HEK293 (cell line): Measurements from ENCODE around the gene EXOSC7.
A peak's percentile ranks its signal among the peaks of the same experiment; 100 is the strongest.

Experiments
- CTCF ChIA-PET: fragments of 350-600 bp; formaldehyde crosslinking; extraction: SDS; loops from one replicate; lab custom pipeline; 2021; ENCODE audit warnings: antibody characterized with exemption; lab: Yijun Ruan, JAX
- POLR2A ChIA-PET: fragments of 300-600 bp; formaldehyde crosslinking; extraction: SDS; loops from one replicate; lab custom pipeline; 2020; ENCODE audit warnings: antibody characterized with exemption, inconsistent platforms; lab: Yijun Ruan, JAX
- H3K27ac ChIP-seq: fragments of 200-500 bp; sonication (Bioruptor generic); 2 replicates; pipeline ENCODE4 v1.5.1; 2014; ENCODE audit warnings: low read depth, low read length, control low read depth, inconsistent platforms; ENCODE audit errors: extremely low read depth
- H3K36me3 ChIP-seq, 2 experiments: fragments of 200-500 bp in 1 of 2; sonication (Bioruptor generic) in 1 of 2; 1 replicate in 1 of 2; 2 replicates in 1 of 2; pipeline ENCODE4 v1.5.1; 2014 to 2017; ENCODE audit warnings: inconsistent platforms in 2 of 2, low read length in 2 of 2; ENCODE audit not compliant: control insufficient read depth in 2 of 2, insufficient read depth in 1 of 2
- H3K4me1 ChIP-seq: fragments of 200-500 bp; sonication (Bioruptor generic); 2 replicates; pipeline ENCODE4 v1.5.1; 2014; ENCODE audit warnings: mild to moderate bottlenecking, low read length, inconsistent platforms; ENCODE audit not compliant: control insufficient read depth, insufficient read depth
- H3K4me3 ChIP-seq: 2 replicates; pipeline ENCODE4 v1.5.1; 2011; ENCODE audit warnings: low read depth, mild to moderate bottlenecking, control low read depth, low read length, moderate library complexity
- H3K9me3 ChIP-seq: fragments of 200-500 bp; sonication (Bioruptor generic); 2 replicates; pipeline ENCODE4 v1.5.1; 2014; ENCODE audit warnings: low read depth, low read length, inconsistent platforms; ENCODE audit not compliant: control insufficient read depth, insufficient read depth
- MZF1 ChIP-seq: fragments of 450-650 bp; formaldehyde crosslinking; IDR thresholded peaks from 2 replicates; pipeline ENCODE4 v1.5.1; 2017; ENCODE audit warnings: missing biosample characterization, missing genetic modification characterization, borderline replicate concordance
- SCRT1 ChIP-seq: fragments of 450-650 bp; formaldehyde crosslinking; IDR thresholded peaks from 2 replicates; pipeline ENCODE4 v1.5.1; 2016; ENCODE audit warnings: missing biosample characterization, missing genetic modification characterization, borderline replicate concordance
- SETDB1 ChIP-seq: IDR thresholded peaks from one replicate; pipeline ENCODE4 v1.6.1; 2017; ENCODE audit warnings: mild to moderate bottlenecking, low read length, moderate library complexity, mixed read lengths; ENCODE audit not compliant: insufficient read length
- SP2 ChIP-seq: fragments of 450-650 bp; formaldehyde crosslinking; IDR thresholded peaks from 2 replicates; pipeline ENCODE4 v1.5.1; 2016; ENCODE audit warnings: missing biosample characterization, missing genetic modification characterization
- TCF7L2 ChIP-seq: IDR thresholded peaks from 2 replicates; pipeline ENCODE4 v1.6.1; 2011; ENCODE audit warnings: low read depth, mild to moderate bottlenecking, inconsistent platforms, low read length, moderate library complexity, borderline replicate concordance
- ZBTB1 ChIP-seq: fragments of 450-650 bp; formaldehyde crosslinking; IDR thresholded peaks from 2 replicates; pipeline ENCODE4 v1.5.1; 2016; ENCODE audit warnings: missing biosample characterization, missing genetic modification characterization
- ZFHX2 ChIP-seq: fragments of 450-650 bp; formaldehyde crosslinking; conservative IDR thresholded peaks from 2 replicates; pipeline ENCODE4 v1.5.1; 2016; ENCODE audit warnings: missing biosample characterization, missing genetic modification characterization
- ZNF24 ChIP-seq: fragments of 450-650 bp; formaldehyde crosslinking; IDR thresholded peaks from 2 replicates; pipeline ENCODE4 v1.5.1; 2016; ENCODE audit warnings: missing biosample characterization, missing genetic modification characterization
- ZNF354C ChIP-seq: fragments of 450-650 bp; formaldehyde crosslinking; IDR thresholded peaks from 2 replicates; pipeline ENCODE4 v1.5.1; 2016; ENCODE audit warnings: missing biosample characterization, missing genetic modification characterization, low read depth, borderline replicate concordance
- ZNF776 ChIP-seq: fragments of 450-650 bp; formaldehyde crosslinking; IDR thresholded peaks from 2 replicates; pipeline ENCODE4 v1.5.0; 2017; ENCODE audit warnings: missing biosample characterization, missing genetic modification characterization, borderline replicate concordance
- ZNF843 ChIP-seq: fragments of 450-650 bp; formaldehyde crosslinking; IDR thresholded peaks from 2 replicates; pipeline ENCODE4 v1.5.1; 2016; ENCODE audit warnings: missing biosample characterization, missing genetic modification characterization
- TF ChIP-seq, protein P1 (sequence below): fragments of 450-650 bp; formaldehyde crosslinking; IDR thresholded peaks from 2 replicates; pipeline ENCODE4 v1.5.1; 2016; ENCODE audit warnings: missing biosample characterization, missing genetic modification characterization
- TF ChIP-seq, protein P2 (sequence below): fragments of 450-650 bp; formaldehyde crosslinking; IDR thresholded peaks from 2 replicates; pipeline ENCODE4 v1.5.1; 2016; ENCODE audit warnings: missing biosample characterization, missing genetic modification characterization

Gene EXOSC7

DNA sequence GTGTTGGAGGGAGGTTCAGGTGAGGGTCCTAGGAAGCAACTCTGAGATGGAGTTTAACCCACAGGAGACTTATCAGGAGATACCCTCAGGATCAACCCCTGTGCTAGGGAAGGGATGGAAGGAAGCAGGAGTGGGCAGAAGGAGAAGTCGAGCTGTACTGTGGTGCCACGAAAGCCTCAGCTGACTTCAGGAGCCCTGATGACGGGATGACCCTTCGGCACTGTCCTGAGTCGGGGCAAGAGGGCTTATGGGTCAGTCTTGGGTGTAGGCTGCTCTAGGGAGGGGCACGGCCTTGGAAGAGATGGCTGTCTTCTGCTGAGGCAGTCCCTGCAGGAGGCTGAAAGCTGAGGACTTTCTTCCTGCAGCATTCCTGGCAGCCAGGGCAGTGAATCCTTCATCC lies 57.7 kb downstream of the EXOSC7 start (continued):
- TF ChIP-seq, protein P1, sequence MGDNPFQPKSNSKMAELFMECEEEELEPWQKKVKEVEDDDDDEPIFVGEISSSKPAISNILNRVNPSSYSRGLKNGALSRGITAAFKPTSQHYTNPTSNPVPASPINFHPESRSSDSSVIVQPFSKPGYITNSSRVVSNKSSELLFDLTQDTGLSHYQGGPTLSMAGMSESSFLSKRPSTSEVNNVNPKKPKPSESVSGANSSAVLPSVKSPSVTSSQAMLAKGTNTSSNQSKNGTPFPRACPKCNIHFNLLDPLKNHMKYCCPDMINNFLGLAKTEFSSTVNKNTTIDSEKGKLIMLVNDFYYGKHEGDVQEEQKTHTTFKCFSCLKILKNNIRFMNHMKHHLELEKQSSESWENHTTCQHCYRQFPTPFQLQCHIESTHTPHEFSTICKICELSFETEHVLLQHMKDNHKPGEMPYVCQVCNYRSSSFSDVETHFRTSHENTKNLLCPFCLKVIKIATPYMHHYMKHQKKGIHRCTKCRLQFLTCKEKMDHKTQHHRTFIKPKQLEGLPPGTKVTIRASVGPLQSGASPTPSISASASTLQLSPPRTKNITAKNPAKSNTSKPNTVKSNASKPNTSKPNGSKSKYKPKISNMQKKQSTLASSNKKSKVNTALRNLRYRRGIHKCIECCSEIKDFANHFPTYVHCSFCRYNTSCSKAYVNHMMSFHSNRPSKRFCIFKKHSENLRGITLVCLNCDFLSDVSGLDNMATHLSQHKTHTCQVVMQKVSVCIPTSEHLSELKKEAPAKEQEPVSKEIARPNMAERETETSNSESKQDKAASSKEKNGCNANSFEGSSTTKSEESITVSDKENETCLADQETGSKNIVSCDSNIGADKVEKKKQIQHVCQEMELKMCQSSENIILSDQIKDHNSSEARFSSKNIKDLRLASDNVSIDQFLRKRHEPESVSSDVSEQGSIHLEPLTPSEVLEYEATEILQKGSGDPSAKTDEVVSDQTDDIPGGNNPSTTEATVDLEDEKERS (tag by site-specific recombination) = no peak
- no peak for TF ChIP-seq ZNF24 (tag by site-specific recombination)
- TF ChIP-seq MZF1 (tag by site-specific recombination) = no peak
- no peak for TF ChIP-seq ZNF776

DNA sequence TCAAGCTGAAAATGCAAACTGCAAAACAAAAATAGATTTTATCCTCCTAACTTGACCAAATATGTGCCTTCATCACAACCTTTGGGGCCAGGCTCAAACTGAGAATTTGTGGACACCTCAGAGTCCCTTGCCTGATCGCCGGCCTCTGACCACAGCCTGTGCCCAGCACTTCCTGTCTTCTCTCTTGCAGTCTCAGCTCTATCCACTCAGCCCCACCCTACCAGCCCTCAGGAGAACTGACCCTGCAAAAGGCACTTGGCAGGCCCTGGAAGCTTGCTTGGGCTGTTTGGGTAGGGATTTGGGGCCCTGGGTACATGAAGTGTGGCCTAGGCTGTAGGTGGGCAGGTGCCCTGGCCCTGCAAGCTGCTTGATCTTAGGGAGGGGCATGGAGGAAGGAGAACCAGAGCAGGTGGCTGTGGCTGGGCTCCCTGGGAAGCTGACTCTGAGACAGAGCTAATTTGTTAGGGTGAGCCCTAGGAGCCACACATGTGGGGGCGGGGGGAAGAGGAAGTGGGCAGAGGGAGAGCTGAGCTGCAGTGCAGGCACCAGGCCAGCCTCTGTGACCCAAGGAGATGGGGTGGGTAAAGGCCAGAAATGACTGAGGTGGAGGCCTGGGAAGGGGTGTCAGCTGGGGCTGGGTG lies 58.7 kb downstream of the EXOSC7 start:
- H3K36me3 ChIP-seq = no peaks in the 10 kb centered on the region
- H3K9me3 ChIP-seq = no peaks in the 10 kb centered on the region
- ChIA-PET CTCF (interaction anchor here (0.9 to 1.9 kb wide), 2 partner anchors 175 to 622 kb away, joined by 4 to 5 read pairs; no protein-coding TSS in a partner anchor), POLR2A (no interaction called here)
- H3K4me1 ChIP-seq = no peaks in the 10 kb centered on the region
- TF ChIP-seq SCRT1 = no peak
- TF ChIP-seq MZF1 (tag by site-specific recombination) = no peak
- TF ChIP-seq SP2 (tag by site-specific recombination) = no peak
- no peak for TF ChIP-seq ZNF354C (tag by site-specific recombination)
- peak; percentile 46; the same call in 1 of the 2 replicates for TF ChIP-seq ZFHX2
- no peak overlapping the region for H3K27ac ChIP-seq
- H3K4me3 ChIP-seq = no peak overlapping the region

DNA sequence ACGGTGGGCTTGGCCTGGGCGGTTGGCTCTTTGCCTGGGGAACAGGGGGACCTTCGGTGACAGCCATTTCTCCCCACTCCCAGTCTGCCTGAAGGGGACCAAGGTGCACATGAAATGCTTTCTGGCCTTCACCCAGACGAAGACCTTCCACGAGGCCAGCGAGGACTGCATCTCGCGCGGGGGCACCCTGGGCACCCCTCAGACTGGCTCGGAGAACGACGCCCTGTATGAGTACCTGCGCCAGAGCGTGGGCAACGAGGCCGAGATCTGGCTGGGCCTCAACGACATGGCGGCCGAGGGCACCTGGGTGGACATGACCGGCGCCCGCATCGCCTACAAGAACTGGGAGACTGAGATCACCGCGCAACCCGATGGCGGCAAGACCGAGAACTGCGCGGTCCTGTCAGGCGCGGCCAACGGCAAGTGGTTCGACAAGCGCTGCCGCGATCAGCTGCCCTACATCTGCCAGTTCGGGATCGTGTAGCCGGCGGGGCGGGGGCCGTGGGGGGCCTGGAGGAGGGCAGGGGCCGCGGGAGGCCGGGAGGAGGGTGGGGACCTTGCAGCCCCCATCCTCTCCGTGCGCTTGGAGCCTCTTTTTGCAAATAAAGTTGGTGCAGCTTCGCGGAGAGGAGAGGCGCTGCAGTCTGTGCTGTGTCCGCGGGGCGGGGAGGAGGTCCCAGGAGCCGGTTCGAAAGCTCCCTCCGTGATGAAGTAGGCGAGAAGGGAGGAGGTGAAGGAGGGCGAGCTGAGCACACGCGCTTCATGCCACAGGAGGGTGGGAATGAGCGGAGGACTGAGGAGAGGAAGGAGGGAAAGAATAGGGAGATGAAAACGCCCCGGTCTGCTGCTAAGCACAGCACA lies 59.6 kb downstream of the EXOSC7 start:
- CTCF ChIA-PET = interaction anchor here (0.6 to 7.8 kb wide), 6 partner anchors 21 to 623 kb away, joined by 3 to 128 read pairs (median 6); no protein-coding TSS in a partner anchor
- no peak overlapping the region for H3K4me3 ChIP-seq
- H3K27ac ChIP-seq = no peak overlapping the region

More for the DNA sequence above, 59.6 kb downstream of the EXOSC7 start:
- no peak for TF ChIP-seq SETDB1
- TF ChIP-seq ZBTB1 (tag by site-specific recombination) = no peak
- no peak for TF ChIP-seq ZNF843 (tag by site-specific recombination)
- TF ChIP-seq, protein P2, sequence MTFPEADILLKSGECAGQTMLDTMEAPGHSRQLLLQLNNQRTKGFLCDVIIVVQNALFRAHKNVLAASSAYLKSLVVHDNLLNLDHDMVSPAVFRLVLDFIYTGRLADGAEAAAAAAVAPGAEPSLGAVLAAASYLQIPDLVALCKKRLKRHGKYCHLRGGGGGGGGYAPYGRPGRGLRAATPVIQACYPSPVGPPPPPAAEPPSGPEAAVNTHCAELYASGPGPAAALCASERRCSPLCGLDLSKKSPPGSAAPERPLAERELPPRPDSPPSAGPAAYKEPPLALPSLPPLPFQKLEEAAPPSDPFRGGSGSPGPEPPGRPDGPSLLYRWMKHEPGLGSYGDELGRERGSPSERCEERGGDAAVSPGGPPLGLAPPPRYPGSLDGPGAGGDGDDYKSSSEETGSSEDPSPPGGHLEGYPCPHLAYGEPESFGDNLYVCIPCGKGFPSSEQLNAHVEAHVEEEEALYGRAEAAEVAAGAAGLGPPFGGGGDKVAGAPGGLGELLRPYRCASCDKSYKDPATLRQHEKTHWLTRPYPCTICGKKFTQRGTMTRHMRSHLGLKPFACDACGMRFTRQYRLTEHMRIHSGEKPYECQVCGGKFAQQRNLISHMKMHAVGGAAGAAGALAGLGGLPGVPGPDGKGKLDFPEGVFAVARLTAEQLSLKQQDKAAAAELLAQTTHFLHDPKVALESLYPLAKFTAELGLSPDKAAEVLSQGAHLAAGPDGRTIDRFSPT (tag by site-specific recombination) = no peak
- TF ChIP-seq TCF7L2 = no peak
- TF ChIP-seq, all 188 proteins: peak for 0
- POLR2A ChIA-PET = no interaction called here
- H3K4me1 ChIP-seq = no peaks in the 10 kb centered on the region
- no peaks in the 10 kb centered on the region for H3K9me3 ChIP-seq
- H3K36me3 ChIP-seq = no peaks in the 10 kb centered on the region
